Measurements from ENCODE around the gene MYLK. TPM values are rescaled to one million over a fixed set of nuclear protein-coding genes. Genes with fewer than 3 reads are reported as not detected.

Gene MYLK
- total and polyA plus RNA-seq, 2 donors (not counting 1 experiment from before 2014, with no cell fraction given), result 0.51 TPM; not detected in 1

- Histone ChIP-seq H2AFZ (ENCODE audit: insufficient read depth, low read depth, low read length, poor library complexity, severe bottlenecking) (no peak overlapping the region), H3K4me3 (ENCODE audit: control extremely low read depth in 1 of 5, extremely low read depth in 1 of 5, insufficient read depth in 1 of 5, low read depth in 2 of 5, low read length in 4 of 5) (no peak overlapping the region), H3K4me2 (replicated peaks; ENCODE audit: low read depth, low read length, poor library complexity, severe bottlenecking) (no peak overlapping the region), H3K4me1 (ENCODE audit: control insufficient read depth in 2 of 2, insufficient read depth in 2 of 2, low read length in 2 of 2) (no peaks in the 10 kb centered on the region), H4K20me1 (ENCODE audit: control insufficient read depth, insufficient read depth, low read length, poor library complexity, severe bottlenecking) (no peaks in the 10 kb centered on the region), H3K36me3 (replicated peaks in 1 of 2; ENCODE audit: control extremely low read depth in 1 of 2, control insufficient read depth in 1 of 2, extremely low read depth in 1 of 2, insufficient read depth in 2 of 2, low read length in 1 of 2) (no peaks in the 10 kb centered on the region), H3K27me3 (replicated peaks in 1 of 4; ENCODE audit: control extremely low read depth in 1 of 4, control insufficient read depth in 3 of 4, insufficient read depth in 4 of 4, low read length in 3 of 4) (no peaks in the 10 kb centered on the region), H3K27ac (ENCODE audit: low read length in 2 of 2) (no peak overlapping the region), H3K79me2 (ENCODE audit: control insufficient read depth, insufficient read depth, low read length) (no peaks in the 10 kb centered on the region), H3K9ac (ENCODE audit: low read length) (no peak overlapping the region), H3K9me3 (ENCODE audit: control extremely low read depth in 1 of 3, control insufficient read depth in 2 of 3, insufficient read depth in 1 of 3, low read length in 2 of 3) (peaks cover 0 to 5% (median 5%) of the 10 kb centered on the region in 3 donors)
- Mint-ChIP-seq H3K27ac (no peak overlapping the region), H3K27me3 (peaks cover 12% of the 10 kb centered on the region), H3K4me1 (no peaks in the 10 kb centered on the region), H3K9me3 (ENCODE audit: insufficient read depth) (no peaks in the 10 kb centered on the region), H3K4me3 (no peak overlapping the region)
- CTCF ChIA-PET, result interaction anchor here (1.0 to 1.6 kb wide), 2 partner anchors 9 to 13 kb away, joined by 3 to 4 read pairs; no protein-coding TSS in a partner anchor
- no peak for ATAC-seq (ENCODE audit: low read depth)
- no peak for DNase-seq
- 100% methylated on average over 1 of the region's 2 CpGs for WGBS (ENCODE audit: insufficient coverage)
- no peak for TF ChIP-seq CTCF (IDR thresholded peaks at IDR 0.05)
- no peak for TF ChIP-seq EZH2 (IDR thresholded peaks at IDR 0.05; ENCODE audit: borderline replicate concordance, insufficient read depth, low read depth, low read length, poor library complexity, severe bottlenecking)
- intact Hi-C loops (cut with micrococcal nuclease), result no loop called here
- POLR2A ChIA-PET, result no interaction called here
These were observed 227.4 kb downstream of the MYLK start for GRCh38 chr3:123656691-123657090.

- Mint-ChIP-seq H3K27ac (no peak overlapping the region), H3K4me1 (no peaks in the 10 kb centered on the region), H3K9me3 (ENCODE audit: insufficient read depth) (no peaks in the 10 kb centered on the region), H3K4me3 (no peak overlapping the region), H3K27me3 (peaks cover 9% of the 10 kb centered on the region)
- no peak overlapping the region for H3K9ac ChIP-seq (ENCODE audit: low read length)
- no peaks in the 10 kb centered on the region for H3K36me3 ChIP-seq (replicated peaks in 1 of 2; ENCODE audit: control extremely low read depth in 1 of 2, control insufficient read depth in 1 of 2, extremely low read depth in 1 of 2, insufficient read depth in 2 of 2, low read length in 1 of 2)
- CTCF ChIA-PET, result interaction anchor here (1.0 to 2.0 kb wide), 4 partner anchors 9 to 12 kb away, joined by 3 to 4 read pairs (median 4); no protein-coding TSS in a partner anchor
- intact Hi-C loops (cut with micrococcal nuclease), result no loop called here
- H2AFZ ChIP-seq (ENCODE audit: insufficient read depth, low read depth, low read length, poor library complexity, severe bottlenecking), result no peak overlapping the region
- no peaks in the 10 kb centered on the region for H3K4me1 ChIP-seq (ENCODE audit: control insufficient read depth in 2 of 2, insufficient read depth in 2 of 2, low read length in 2 of 2)
- no peaks in the 10 kb centered on the region for H3K79me2 ChIP-seq (ENCODE audit: control insufficient read depth, insufficient read depth, low read length)
- H3K27ac ChIP-seq (ENCODE audit: low read length in 2 of 2), result no peak overlapping the region
- no peak for DNase-seq
- peaks cover 0 to 5% (median 5%) of the 10 kb centered on the region in 3 donors for H3K9me3 ChIP-seq (ENCODE audit: control extremely low read depth in 1 of 3, control insufficient read depth in 2 of 3, insufficient read depth in 1 of 3, low read length in 2 of 3)
- no peaks in the 10 kb centered on the region for H4K20me1 ChIP-seq (ENCODE audit: control insufficient read depth, insufficient read depth, low read length, poor library complexity, severe bottlenecking)
- ATAC-seq (ENCODE audit: low read depth), result no peak
- TF ChIP-seq CTCF (IDR thresholded peaks at IDR 0.05) (no peak), EZH2 (IDR thresholded peaks at IDR 0.05; ENCODE audit: borderline replicate concordance, insufficient read depth, low read depth, low read length, poor library complexity, severe bottlenecking) (no peak)
- no peak overlapping the region for H3K4me3 ChIP-seq (ENCODE audit: control extremely low read depth in 1 of 5, extremely low read depth in 1 of 5, insufficient read depth in 1 of 5, low read depth in 2 of 5, low read length in 4 of 5)
- POLR2A ChIA-PET, result no interaction called here
- WGBS (ENCODE audit: insufficient coverage), result 94% methylated on average over 3 of the region's 3 CpGs
- no peak overlapping the region for H3K4me2 ChIP-seq (replicated peaks; ENCODE audit: low read depth, low read length, poor library complexity, severe bottlenecking)
- no peaks in the 10 kb centered on the region for H3K27me3 ChIP-seq (replicated peaks in 1 of 4; ENCODE audit: control extremely low read depth in 1 of 4, control insufficient read depth in 3 of 4, insufficient read depth in 4 of 4, low read length in 3 of 4)
These were observed 227.9 kb downstream of the MYLK start for GRCh38 chr3:123656274-123656673.

Data from B cell (primary cell).